GM12892 (cell line): ENCODE data around the gene DCST1.

Source experiments
- POLR2AphosphoS5 ChIP-seq: IDR thresholded peaks from 2 replicates; pipeline ENCODE4 v1.6.1; 2011; ENCODE audit warnings: low read depth, low read length, control low read depth
- TAF1 ChIP-seq: IDR thresholded peaks from 2 replicates; pipeline ENCODE4 v1.6.1; 2011; ENCODE audit warnings: low read depth, mild to moderate bottlenecking, control low read depth, low read length, borderline replicate concordance

GRCh38 chr1:155064832-155065429 is 31.3 kb downstream of the DCST1 start:
- no peak for TF ChIP-seq TAF1
- TF ChIP-seq POLR2AphosphoS5: no peak
